Tibial nerve (tissue), 4 donors: Measurements from ENCODE around the gene ATP2C1. TPM values are rescaled to one million over a fixed set of nuclear protein-coding genes. Genes with fewer than 3 reads are reported as not detected.

ENCODE experiments used
- DNase-seq, 2 donors: peaks; one replicate each; pipeline ENCODE4 v3.0.0-alpha.2; 2019; ENCODE audit warnings: low spot score in 2 of 2
- H3K27ac ChIP-seq, 4 donors: fragments of 200-600 bp; sonication (generic) in 3 of 4; one replicate each; pipeline ENCODE4 v1.5.1; 2017 to 2019; ENCODE audit warnings: mild to moderate bottlenecking in 1 of 4
- H3K27me3 ChIP-seq, 2 donors: fragments of 200-600 bp; sonication (generic) in 1 of 2; one replicate each; pipeline versions ENCODE4 v1.5.1 to v1.6.0; 2017 to 2019
- H3K36me3 ChIP-seq, 3 donors: fragments of 200-600 bp; sonication (generic); one replicate each; pipeline ENCODE4 v1.5.1; 2018 to 2019
- H3K4me1 ChIP-seq, 4 donors: fragments of 200-600 bp; sonication (generic) in 3 of 4; one replicate each; pipeline ENCODE4 v1.5.1; 2017 to 2019
- H3K4me3 ChIP-seq, 4 donors: fragments of 200-600 bp; sonication (generic) in 3 of 4; one replicate each; pipeline ENCODE4 v1.5.1; 2017 to 2019; ENCODE audit warnings: mild to moderate bottlenecking in 1 of 4, moderate library complexity in 1 of 4
- H3K9me3 ChIP-seq, 4 donors: fragments of 200-600 bp; sonication (generic) in 3 of 4; one replicate each; pipeline ENCODE4 v1.5.1; 2017 to 2019
- CTCF ChIP-seq, 5 experiments: fragments of 200-600 bp in 3 of 5; fragments of 450-650 bp in 2 of 5; sonication (generic) in 3 of 5; IDR thresholded peaks; one replicate each; pipeline ENCODE4 v1.5.1; 2016 to 2019; ENCODE audit warnings: antibody characterized with exemption in 5 of 5, mild to moderate bottlenecking in 3 of 5, moderate library complexity in 2 of 5
- EP300 ChIP-seq, 2 donors: sonication (generic); formaldehyde crosslinking; IDR thresholded peaks; one replicate each; pipeline ENCODE4 v1.6.1; 2017; ENCODE audit warnings: antibody characterized with exemption in 2 of 2, mild to moderate bottlenecking in 1 of 2
- POLR2A ChIP-seq, 2 donors: fragments of 450-650 bp; IDR thresholded peaks; one replicate each; pipeline ENCODE4 v1.6.1; 2017; ENCODE audit warnings: antibody characterized with exemption in 2 of 2, mild to moderate bottlenecking in 2 of 2, moderate library complexity in 2 of 2
- WGBS, 2 donors: methylation state at CpG; one replicate each; pipeline ENCODE4 v1.1.5; 2018; 5-methylcytosine and 5-hydroxymethylcytosine counted together
- total RNA-seq, 4 donors: library from RNA; depleted of rRNA; stranded (reverse); fragments of >200 nt; gene quantifications; one replicate each; pipeline ENCODE4 v1.1.0, GENCODE V29; 2016

ATP2C1 gene
- total RNA-seq, 4 donors from 2014 or later = 46.2 to 80.4 (median 59.8) TPM

- H3K4me1 ChIP-seq = peaks cover 0 to 30% (median 7%) of the 10 kb centered on the region in 4 donors
These were observed 9.6 kb downstream of the ATP2C1 start for GRCh38 chr3:130903412-130903908.

GRCh38 chr3:130904491-130904890 is 10.6 kb downstream of the ATP2C1 start:
- no peaks in the 10 kb centered on the region for H3K36me3 ChIP-seq
- H3K27ac ChIP-seq = no peak overlapping the region
- 80 to 88% methylated on average over 1 of the region's 1 CpG for WGBS, 2 donors
- no peak overlapping the region for H3K4me3 ChIP-seq
- TF ChIP-seq EP300 (IDR thresholded peaks at IDR 0.05) = no peak
- no peak for TF ChIP-seq CTCF (IDR thresholded peaks at IDR 0.05)
- TF ChIP-seq POLR2A (IDR thresholded peaks at IDR 0.05) = no peak
- peaks cover 0 to 30% (median 7%) of the 10 kb centered on the region in 4 donors for H3K4me1 ChIP-seq
- DNase-seq = no peak
- no peaks in the 10 kb centered on the region for H3K9me3 ChIP-seq
- H3K27me3 ChIP-seq = no peaks in the 10 kb centered on the region

More at GRCh38 chr3:130903412-130903908, 9.6 kb downstream of the ATP2C1 start:
- H3K36me3 ChIP-seq = no peaks in the 10 kb centered on the region
- H3K27me3 ChIP-seq = no peaks in the 10 kb centered on the region
- TF ChIP-seq POLR2A (IDR thresholded peaks at IDR 0.05) (no peak), EP300 (IDR thresholded peaks at IDR 0.05) (no peak), CTCF (IDR thresholded peaks at IDR 0.05) (no peak)
- WGBS, 2 donors = 95 to 100% methylated on average over 1 of the region's 1 CpG
- H3K27ac ChIP-seq = no peak overlapping the region
- H3K9me3 ChIP-seq = no peaks in the 10 kb centered on the region
- no peak for DNase-seq
- H3K4me3 ChIP-seq = no peak overlapping the region

GRCh38 chr3:130905551-130905950 is 11.7 kb downstream of the ATP2C1 start:
- no peak overlapping the region for H3K4me3 ChIP-seq
- H3K9me3 ChIP-seq = no peaks in the 10 kb centered on the region
- no peaks in the 10 kb centered on the region for H3K27me3 ChIP-seq
- H3K4me1 ChIP-seq = peaks cover 0 to 30% (median 7%) of the 10 kb centered on the region in 4 donors
- H3K27ac ChIP-seq = no peak overlapping the region
- no peak for DNase-seq
- H3K36me3 ChIP-seq = no peaks in the 10 kb centered on the region
- WGBS, 2 donors = 36 to 42% methylated on average over 1 of the region's 1 CpG
- no peak for TF ChIP-seq CTCF (IDR thresholded peaks at IDR 0.05)
- TF ChIP-seq POLR2A (IDR thresholded peaks at IDR 0.05) = no peak
- TF ChIP-seq EP300 (IDR thresholded peaks at IDR 0.05) = no peak

- no peak for DNase-seq
- 77 to 87% methylated on average over 3 of the region's 3 CpGs for WGBS, 2 donors
- no peak overlapping the region for H3K4me3 ChIP-seq
- peaks cover 0 to 23% (median 7%) of the 10 kb centered on the region in 4 donors for H3K4me1 ChIP-seq
- H3K36me3 ChIP-seq = no peaks in the 10 kb centered on the region
- TF ChIP-seq EP300 (IDR thresholded peaks at IDR 0.05) (no peak), CTCF (IDR thresholded peaks at IDR 0.05) (no peak), POLR2A (IDR thresholded peaks at IDR 0.05) (no peak)
- no peak overlapping the region for H3K27ac ChIP-seq
- H3K9me3 ChIP-seq = no peaks in the 10 kb centered on the region
- no peaks in the 10 kb centered on the region for H3K27me3 ChIP-seq
These were observed 12.6 kb downstream of the ATP2C1 start for GRCh38 chr3:130906374-130906995.

- TF ChIP-seq CTCF (IDR thresholded peaks at IDR 0.05) = no peak
- TF ChIP-seq POLR2A (IDR thresholded peaks at IDR 0.05) = no peak
- TF ChIP-seq EP300 (IDR thresholded peaks at IDR 0.05) = no peak
- peaks cover 0 to 16% (median 7%) of the 10 kb centered on the region in 4 donors for H3K4me1 ChIP-seq
- no peaks in the 10 kb centered on the region for H3K36me3 ChIP-seq
- no peak overlapping the region for H3K4me3 ChIP-seq
- no peak overlapping the region for H3K27ac ChIP-seq
- no peak for DNase-seq
- no peaks in the 10 kb centered on the region for H3K27me3 ChIP-seq
- H3K9me3 ChIP-seq = no peaks in the 10 kb centered on the region
These were observed 13.6 kb downstream of the ATP2C1 start for GRCh38 chr3:130907500-130907899.
